DMS114 treated with DMSO at 0.1 percent for 48 hours (cell line): Measurements from ENCODE around the gene CNST.
A peak's percentile ranks its signal among the peaks of the same experiment; 100 is the strongest.
"Not testable (repeated sequence)": the region's sequence is repeated elsewhere in the genome, so short reads cannot be mapped to it uniquely, and the experiment has no call there.

ENCODE experiments used
- DNase-seq: peaks from one replicate; lab custom pipeline; 2025; ENCODE audit not compliant: unreplicated experiment; lab: John Stamatoyannopoulos, UW

The CNST gene

GRCh38 chr1:246659594-246660140, 93.4 kb downstream of the CNST start:
- DNase-seq = no peak

- no peak for DNase-seq
These were observed 95.2 kb downstream of the CNST start for GRCh38 chr1:246661451-246661850.

DNA sequence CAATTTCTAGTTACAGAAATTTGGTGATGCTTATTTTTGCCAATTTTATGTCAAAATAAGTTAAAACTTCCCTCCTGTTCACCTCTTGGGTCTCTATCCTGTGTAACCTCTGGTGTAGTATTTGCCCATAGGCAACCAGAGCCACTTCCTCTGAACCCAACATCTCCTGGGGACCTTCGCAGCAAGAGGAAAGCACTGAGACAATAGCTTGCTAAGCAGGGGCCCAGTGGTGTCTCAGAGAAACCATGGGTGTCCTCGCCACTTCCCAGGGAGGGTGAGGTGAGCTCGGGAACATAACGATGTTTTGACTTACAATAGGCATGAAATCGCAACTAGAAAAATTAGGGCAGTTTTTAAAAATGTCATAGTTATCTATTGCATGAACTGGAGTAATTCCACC, 101.5 kb downstream of the CNST start:
- DNase-seq = no peak

DNA sequence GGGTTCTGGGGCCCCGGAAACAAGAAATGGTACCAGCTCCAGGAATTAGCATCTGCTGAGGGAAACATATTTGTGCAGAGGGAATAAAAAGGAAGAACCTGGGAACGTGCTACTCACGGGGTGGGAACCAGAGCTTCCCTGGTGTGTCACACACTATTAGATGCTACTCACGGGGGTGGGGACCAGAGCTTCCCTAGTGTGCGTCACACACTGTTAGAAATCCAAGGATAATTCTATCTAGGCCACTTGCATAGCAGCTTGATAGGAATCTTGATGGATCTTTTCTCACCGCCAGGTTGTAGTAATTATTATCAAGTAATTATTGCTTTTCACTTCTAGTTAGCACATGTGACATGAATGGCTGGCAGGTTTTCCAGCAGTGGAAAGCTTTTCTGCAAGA, 103.4 kb downstream of the CNST start:
- DNase-seq = no peak

- DNase-seq = no peak
These were observed 107.8 kb downstream of the CNST start for GRCh38 chr1:246674049-246674448.

DNA sequence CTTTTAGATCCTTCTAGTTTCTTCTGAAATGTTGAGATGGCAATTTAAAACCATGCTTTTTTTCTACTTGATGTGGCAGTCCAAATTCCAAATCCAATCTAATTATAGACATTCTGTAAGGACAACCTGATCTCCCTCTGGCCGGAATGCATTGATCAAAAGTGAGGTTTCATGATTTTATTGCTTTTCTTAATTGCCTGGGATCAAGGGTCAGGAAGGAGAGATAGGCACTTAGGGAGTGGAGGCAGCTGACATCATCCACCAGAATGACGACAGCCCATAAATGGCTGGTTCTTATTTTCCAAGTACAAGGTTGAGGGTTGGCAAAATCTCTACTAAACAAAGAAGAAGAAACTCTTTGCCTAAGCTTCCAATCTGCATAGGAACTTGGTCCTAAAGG, 111.6 kb downstream of the CNST start:
- DNase-seq = no peak

- no peak for DNase-seq
These were observed 112.8 kb downstream of the CNST start for GRCh38 chr1:246678816-246679793.

GRCh38 chr1:246679794-246680177, 113.5 kb downstream of the CNST start:
- no peak for DNase-seq

DNA sequence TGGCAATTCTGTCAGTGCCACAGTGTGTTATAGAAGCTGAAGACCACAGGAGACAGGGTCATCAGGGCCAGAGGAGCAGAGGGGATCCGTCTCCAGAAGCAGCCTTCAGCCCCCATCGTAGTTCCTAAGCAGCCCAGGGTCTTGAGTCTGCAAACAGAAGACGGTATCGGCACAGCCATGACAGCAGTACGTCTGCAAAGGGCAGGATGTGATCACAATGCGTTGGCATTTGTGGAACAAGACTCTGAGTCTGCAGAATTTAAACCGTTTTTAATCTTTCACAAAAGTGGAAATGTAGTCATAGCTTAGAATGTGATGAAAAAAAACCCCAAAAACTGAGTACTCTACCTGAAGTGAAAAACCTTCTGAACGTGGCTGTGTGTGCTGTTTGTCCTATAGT, 113.9 kb downstream of the CNST start:
- DNase-seq = no peak

DNA sequence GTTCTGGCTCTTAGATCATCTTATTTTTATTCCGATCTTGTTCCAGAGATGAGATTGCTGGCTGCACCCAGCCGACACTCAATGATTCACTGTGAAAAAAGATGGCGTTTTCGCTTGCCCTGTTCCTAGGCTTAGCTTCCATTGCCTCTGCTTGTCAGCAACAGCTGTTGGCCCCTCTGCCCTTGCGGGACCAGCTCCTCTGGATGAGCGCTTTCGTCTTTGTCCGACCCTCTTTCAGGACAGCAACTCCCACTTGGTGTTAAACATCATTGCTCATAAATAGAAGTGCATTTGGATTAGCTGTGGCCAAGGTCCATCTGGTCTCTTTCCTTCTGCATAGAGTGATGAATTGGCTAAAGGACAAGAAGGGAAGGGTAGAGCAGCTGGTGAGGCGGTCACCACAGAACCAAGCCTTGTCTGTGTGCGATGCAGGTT, 114.5 kb downstream of the CNST start:
- no peak for DNase-seq

GRCh38 chr1:246681900-246682895, 115.9 kb downstream of the CNST start:
- DNase-seq = no peak

DNA sequence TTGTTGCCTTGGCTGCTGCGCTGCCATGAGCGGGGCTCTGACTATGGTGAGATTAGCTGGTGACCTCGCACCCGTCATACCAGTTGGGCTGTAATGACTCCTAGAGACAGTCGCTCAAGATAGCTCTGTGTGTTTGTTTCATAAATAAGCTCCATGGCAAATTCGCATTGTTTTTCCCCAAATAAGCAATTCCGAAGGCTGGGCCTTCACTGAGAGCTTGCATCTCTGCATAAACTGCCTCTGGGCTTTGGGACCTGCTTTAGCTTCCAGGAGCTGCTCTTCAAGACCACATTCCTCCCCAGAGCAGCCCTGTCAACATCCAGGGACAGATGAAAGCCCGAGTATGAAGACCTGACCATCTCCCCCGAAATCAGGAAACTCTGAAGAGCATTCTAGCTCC, 117.3 kb downstream of the CNST start:
- no peak for DNase-seq

GRCh38 chr1:246687002-246687401, 120.7 kb downstream of the CNST start:
- no peak for DNase-seq

DNA sequence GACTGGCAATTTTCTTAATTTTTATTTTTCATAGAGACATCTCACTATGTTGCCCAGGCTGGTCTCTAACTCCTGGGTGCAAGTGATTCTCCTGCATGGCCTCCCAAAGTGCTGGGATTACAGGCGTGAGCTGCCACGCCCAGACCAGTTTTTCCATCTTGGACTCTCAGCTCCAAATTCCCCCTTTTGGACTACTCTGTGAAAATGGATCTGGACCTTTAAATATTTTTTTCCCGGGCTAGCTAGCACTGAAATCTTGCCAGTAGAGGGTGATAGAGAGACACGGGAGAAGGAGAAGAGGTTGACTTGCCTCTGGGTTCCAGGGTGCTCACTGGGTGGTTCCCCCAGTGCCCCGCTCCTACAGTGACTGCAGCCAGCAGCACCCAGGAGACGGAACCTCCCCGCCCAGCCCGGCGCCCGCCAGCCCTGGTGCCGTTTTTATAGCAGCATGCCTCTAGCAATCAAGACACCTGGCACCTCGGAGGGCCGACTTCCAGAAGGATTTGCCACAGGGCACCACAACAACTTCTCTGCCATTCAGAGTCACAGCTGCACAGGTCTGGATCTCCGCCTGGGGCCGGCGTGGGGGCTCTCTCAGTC, 123.3 kb downstream of the CNST start:
- DNase-seq = peak; percentile 64

GRCh38 chr1:246690100-246690499, 123.8 kb downstream of the CNST start:
- no peak for DNase-seq

DNA sequence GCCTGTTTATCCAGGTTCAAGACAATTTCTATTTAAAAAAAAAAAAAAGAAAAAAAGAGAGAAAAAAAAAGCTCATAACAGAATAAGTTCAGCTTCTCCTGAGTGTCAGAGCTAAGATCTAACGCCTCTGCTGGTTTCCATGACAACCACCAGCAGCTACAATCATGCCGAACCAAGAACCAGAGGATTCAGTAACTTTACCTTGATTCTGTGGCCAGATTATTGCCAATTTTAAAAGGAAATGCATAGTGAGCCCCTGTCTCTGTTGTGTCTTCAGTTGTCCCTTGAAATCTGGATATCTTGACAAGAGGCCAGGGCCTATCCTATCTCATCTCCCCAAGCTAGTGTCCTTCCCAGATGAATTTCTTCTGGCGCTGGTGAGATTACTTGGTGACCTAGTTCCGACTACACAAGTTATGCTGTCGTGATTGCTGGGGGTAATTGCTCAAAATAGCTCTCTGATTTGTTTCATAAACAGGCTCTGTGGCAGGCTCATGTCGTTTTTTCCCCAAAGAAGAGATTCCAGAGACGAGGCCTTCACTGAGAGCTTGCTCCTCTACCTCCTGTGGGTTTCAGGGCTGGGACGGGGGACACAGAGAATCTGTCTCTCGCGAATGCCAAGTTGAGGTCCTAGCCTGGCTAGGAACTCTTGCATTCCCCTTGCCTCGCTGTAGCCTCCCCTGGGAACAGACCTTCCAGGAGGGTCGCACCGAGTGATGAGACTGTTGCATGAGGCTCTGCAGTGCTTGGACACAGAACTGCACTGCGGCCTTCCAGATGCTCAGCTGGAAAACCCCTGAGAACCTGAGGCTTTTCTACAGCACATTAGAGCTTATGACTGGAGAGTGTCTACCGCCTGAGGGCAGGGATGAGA, 125.6 kb downstream of the CNST start:
- DNase-seq = no peak

DNA sequence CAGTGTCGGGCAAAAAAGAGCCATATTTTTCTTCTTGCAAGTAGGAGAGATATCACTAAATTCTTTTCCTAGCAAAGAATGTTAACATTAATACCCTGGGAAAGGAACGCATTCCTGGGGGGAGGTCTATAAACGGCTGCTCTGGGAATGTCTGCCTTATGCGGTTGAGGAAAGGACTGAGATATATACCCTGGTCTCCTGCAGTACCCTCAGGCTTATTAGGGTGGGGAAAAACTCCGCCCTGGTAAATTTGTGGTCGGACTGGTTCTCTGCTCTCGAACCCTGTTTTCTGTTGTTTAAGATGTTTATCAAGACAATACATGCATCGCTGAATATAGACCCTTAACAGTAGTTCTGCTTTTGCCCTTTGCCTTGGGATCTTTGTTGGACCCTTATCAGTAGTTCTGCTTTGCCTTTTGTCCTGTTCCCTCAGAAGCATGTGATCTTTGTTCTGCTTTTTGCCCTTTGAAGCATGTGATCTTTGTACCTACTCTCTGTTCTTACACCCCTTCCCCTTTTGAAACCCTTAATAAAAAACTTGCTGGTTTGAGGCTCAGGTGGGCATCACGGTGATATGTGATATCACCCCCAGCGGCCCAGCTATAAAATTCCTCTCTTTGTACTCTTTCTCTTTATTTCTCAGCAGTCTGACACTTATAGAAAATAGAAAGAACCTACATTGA, 128.1 kb downstream of the CNST start:
- DNase-seq = not testable (repeated sequence)

GRCh38 chr1:246695136-246695535, 128.9 kb downstream of the CNST start:
- no peak for DNase-seq

GRCh38 chr1:246695666-246696065, 129.4 kb downstream of the CNST start:
- no peak for DNase-seq
